HG03439 (cell line): ENCODE measurements around the gene WDR48.

ENCODE experiments used
- ATAC-seq: cut with Tn5 transposase; IDR thresholded peaks from one replicate; pipeline ENCODE4 v1.9.1; 2021; ENCODE audit warnings: mild to moderate bottlenecking, moderate library complexity; ENCODE audit not compliant: unreplicated experiment

WDR48 gene

GRCh38 chr3:39137991-39138803 lies 86.4 kb downstream of the WDR48 start:
- ATAC-seq: no peak

- no peak for ATAC-seq
Observed at GRCh38 chr3:39138804-39139415, 87.1 kb downstream of the WDR48 start.

DNA sequence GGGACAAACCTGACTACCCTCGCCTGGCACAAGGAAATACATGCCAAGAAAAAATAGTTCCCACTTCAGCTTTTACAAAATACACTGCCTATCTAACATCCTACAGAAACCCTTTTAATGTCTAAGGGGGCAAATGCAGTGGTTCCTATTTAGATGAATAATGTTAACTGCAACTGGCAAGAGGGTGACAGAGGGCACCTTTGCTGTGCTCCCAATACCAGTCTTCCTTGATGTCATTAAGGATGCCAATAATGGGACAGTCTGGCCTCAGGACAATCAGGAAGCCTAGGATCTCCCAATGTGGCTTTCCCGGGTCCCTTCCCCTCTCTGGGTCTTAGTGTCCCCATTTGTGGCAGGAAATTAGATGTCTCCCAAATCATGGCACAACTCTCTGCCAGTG lies 87.6 kb downstream of the WDR48 start:
- no peak for ATAC-seq

DNA sequence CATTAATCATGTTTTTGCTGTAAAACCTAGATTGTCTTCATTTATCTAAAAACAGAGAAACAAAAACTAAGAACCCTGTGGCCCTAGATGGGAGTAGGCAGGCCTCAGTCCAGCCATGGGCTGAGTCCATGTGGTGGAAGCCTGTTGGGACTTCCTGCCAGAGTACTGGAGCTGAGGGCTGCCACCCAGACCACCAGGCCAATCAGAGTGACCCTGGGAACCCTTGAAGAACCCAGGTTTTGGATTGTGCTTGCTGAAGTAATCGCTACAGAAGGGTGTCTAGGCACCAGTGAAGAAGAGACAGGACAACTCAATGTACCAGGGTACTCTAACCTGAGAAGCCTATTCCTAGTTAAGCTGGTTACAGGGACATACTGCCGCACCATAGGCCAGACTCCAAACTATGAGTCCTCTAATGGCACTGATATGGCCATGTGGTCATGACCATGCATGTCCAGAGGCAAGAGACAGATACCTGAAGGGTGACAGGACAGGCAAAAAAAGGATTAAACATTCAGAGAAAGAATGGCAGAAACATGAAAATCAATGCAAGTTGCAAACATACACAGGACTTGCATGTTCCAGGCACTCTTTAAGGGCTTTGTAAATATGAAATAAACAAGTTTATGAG lies 88.6 kb downstream of the WDR48 start:
- ATAC-seq: no peak

DNA sequence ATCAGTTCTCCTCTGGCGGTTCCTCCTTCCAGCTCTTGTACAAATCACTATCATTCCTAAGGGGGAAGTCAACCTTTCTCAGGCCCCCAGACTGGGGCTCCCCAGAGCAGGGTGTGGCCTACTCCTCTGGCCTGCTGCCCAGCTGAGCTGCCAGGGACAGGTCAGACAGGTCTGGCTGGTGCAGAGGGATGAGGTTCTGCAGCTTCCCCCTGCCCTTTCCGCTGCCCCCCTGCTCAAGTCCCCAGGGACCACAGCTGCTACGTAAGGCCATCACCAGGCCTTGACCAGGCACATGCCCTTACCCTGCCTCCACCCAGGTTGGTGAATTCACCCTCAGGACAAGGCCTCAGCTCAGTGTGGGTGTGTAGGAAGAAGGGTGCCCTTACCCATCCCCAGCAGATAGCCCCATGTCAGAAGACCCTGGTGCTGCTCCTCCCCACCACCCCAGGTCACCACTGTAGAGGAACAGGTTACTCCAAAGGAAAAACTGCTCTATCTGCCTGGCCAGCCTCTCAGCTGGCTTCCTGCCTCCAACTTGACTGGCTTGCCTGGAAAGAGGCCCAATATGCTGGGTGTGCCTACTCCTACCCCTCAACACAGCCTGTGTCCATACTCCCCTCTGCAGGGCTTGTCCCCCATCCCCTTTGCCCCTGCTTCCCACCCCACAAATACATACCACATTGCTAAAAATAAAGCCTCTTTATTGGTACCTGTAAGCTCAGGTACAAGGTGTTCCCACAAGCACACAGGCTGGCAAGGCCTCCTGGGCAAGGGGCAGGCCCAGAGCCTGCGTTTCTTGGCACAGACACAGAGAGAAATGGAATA lies 89.6 kb downstream of the WDR48 start:
- ATAC-seq: no peak

DNA sequence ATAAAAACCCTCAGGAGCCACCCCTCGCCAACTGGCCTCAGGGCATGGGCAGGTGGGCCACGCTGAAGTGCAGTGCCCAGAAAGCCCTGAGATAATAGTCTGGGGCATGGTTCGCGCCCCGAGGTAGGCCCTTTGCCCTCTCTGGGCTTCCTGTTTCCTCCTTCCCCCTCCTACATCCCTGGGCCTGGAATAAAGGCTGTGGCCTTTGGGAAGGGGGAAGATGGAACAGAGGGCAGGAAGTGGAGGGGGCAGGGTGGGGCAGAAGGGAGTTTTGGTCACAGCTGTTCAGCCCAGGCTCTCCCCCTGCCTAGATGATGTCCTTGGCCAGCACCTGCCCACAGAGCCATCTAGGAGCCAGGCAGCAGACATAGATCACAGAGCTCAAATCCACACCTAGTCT lies 90.3 kb downstream of the WDR48 start:
- ATAC-seq: no peak

GRCh38 chr3:39143051-39143885 lies 91.5 kb downstream of the WDR48 start:
- ATAC-seq: no peak

DNA sequence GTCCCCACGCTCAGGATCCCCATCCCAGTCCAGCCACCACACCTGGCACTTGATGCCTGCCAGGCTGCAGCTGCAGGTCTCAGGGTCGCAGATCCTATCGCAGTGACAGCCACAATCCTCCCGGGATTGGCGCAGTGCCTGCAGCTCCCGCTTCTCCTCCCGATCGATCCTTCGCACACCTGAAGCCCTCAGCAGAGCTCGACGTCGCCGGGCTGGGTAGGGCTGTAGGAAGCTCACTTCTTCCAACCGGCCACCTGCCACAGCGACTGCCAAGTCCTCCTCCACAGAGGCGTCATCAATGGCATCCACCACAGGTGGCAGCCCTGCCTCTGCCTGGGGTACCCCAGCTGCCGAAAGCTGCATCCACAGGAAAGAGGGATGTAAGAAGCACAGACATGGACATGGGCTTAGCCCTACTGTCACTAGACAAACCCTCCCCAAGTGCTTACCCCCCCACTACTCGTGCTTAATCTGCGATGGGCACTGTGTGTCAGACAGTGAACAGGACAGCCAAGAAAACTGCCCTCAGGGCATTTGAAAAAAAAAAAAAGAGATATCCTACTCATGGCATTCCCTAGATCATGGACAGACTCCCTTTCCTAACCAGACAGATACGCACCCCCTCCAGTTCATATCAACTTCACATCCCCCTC lies 92.4 kb downstream of the WDR48 start:
- no peak for ATAC-seq

DNA sequence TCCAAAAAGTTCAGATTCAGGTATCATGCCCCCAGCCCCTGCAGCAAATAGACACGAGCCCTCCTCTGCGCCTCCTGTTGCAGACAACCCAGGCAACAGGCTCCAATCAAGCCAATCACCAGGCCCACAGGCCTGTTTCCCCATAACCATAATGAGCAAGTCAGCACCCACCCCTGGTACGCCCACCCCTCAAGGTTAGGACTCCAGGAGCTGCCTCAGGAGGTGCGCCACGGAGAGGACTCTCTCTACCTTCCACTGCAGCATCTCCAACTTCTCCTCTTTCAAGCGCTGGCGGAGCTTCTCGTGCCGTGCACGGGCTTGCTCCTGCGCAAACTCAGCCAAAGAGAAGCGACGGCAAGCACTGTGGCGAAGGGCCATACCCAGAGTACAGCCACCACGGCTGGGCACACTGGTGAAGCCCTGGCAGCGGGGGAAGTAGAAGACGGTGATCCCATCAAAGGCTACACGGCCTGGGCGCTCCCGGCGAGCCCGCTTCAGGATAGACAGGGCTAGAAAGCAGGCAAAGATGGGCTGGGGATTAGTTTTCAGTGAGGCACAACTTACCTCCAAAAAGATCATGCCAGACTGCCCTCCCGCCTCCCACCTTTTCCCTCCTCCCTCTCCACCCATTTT lies 93.0 kb downstream of the WDR48 start:
- no peak for ATAC-seq

DNA sequence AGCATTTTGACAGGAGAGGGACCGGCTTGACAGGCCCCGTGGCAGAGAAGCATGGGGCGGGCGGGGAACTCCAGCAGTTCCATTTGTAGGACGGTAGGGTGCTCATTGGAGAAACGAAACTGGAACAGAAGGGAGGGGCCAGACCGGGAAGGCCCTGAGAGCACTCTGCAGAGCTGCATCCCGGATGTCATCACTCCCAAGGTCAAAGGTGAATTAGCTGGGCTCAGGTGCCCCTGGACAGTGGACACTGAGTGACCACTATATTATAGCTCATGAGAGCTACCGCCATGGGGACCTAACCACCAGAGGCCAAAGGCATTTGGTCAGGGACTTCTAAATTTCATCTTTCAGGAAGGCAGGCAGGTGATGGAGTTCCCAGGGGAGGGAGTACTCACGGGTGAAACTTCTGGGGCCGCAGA lies 94.3 kb downstream of the WDR48 start:
- ATAC-seq: no peak
